Measurements from ENCODE around the gene RNASE13.

DNA sequence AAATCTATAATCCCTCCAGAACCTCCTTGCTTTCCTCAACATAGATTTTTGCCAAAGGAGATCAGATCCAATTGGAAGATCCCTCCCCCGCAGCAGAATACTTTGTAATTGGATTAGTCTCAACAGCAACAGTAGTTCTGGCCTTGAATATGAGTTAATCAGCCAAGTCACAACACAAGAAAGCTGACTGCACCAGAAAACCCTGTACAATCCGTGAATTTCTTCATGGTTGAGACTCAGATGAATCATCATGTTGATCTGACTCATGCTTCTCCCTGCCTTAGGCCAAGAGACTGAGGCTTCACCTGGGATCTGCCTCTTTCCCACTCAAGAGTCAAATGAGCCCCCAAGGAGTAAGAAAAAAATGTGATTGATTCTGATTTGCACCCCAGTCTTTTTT lies 47.8 kb downstream of the RNASE13 start:
- TF ChIP-seq EZH2 (IDR thresholded peaks at IDR 0.05) (no peak), POLR2AphosphoS5 (IDR thresholded peaks at IDR 0.05; ENCODE audit: borderline replicate concordance, low read depth, low read length) (no peak), FOXP2 (optimal IDR thresholded peaks at IDR 0.05; ENCODE audit: control extremely low read depth, extremely low read length, insufficient read depth) (no peak)

All from SK-N-MC (cell line).